Measurements from ENCODE around the gene SLC25A48.
A peak's percentile ranks its signal among the peaks of the same experiment; 100 is the strongest.

SLC25A48 gene

GRCh38 chr5:135875567-135875966 lies 41.1 kb downstream of the SLC25A48 start:
- DNase-seq (ENCODE audit: low read depth) = no peak
- no peak overlapping the region for H3K4me3 ChIP-seq (ENCODE audit: low read depth, low read length)
- TF ChIP-seq CTCF (IDR thresholded peaks at IDR 0.05; ENCODE audit: low read depth, low read length, missing control alignments) = no peak
- in situ Hi-C loops (cut with HindIII; ENCODE audit: low sequenced_read_pairs) = no loop called here

- no peak overlapping the region for H3K4me3 ChIP-seq (ENCODE audit: low read depth, low read length)
- no peak for DNase-seq (ENCODE audit: low read depth)
- no peak for TF ChIP-seq CTCF (IDR thresholded peaks at IDR 0.05; ENCODE audit: low read depth, low read length, missing control alignments)
- in situ Hi-C loops (cut with HindIII; ENCODE audit: low sequenced_read_pairs) = no loop called here
Measured at GRCh38 chr5:135876146-135876545, 41.7 kb downstream of the SLC25A48 start.

GRCh38 chr5:135877570-135878155 lies 43.2 kb downstream of the SLC25A48 start:
- no peak for DNase-seq (ENCODE audit: low read depth)
- TF ChIP-seq CTCF (IDR thresholded peaks at IDR 0.05; ENCODE audit: low read depth, low read length, missing control alignments) = no peak
- no peak overlapping the region for H3K4me3 ChIP-seq (ENCODE audit: low read depth, low read length)
- in situ Hi-C loops (cut with HindIII; ENCODE audit: low sequenced_read_pairs) = no loop called here

- no peak for DNase-seq (ENCODE audit: low read depth)
- TF ChIP-seq CTCF (IDR thresholded peaks at IDR 0.05; ENCODE audit: low read depth, low read length, missing control alignments) = no peak
- in situ Hi-C loops (cut with HindIII; ENCODE audit: low sequenced_read_pairs) = no loop called here
- no peak overlapping the region for H3K4me3 ChIP-seq (ENCODE audit: low read depth, low read length)
Measured at GRCh38 chr5:135878156-135878620, 43.7 kb downstream of the SLC25A48 start.

GRCh38 chr5:135879591-135879990 lies 45.1 kb downstream of the SLC25A48 start:
- DNase-seq (ENCODE audit: low read depth) = no peak
- H3K4me3 ChIP-seq (ENCODE audit: low read depth, low read length) = no peak overlapping the region
- no peak for TF ChIP-seq CTCF (IDR thresholded peaks at IDR 0.05; ENCODE audit: low read depth, low read length, missing control alignments)
- in situ Hi-C loops (cut with HindIII; ENCODE audit: low sequenced_read_pairs) = no loop called here

- no peak overlapping the region for H3K4me3 ChIP-seq (ENCODE audit: low read depth, low read length)
- no peak for DNase-seq (ENCODE audit: low read depth)
- peak; percentile 40 for TF ChIP-seq CTCF (IDR thresholded peaks at IDR 0.05; ENCODE audit: low read depth, low read length, missing control alignments)
- in situ Hi-C loops (cut with HindIII; ENCODE audit: low sequenced_read_pairs) = no loop called here
Measured at GRCh38 chr5:135880278-135880677, 45.8 kb downstream of the SLC25A48 start.
